SK-N-MC (cell line): ENCODE data around the gene ZNF497.

Source experiments
- DNase-seq: peaks from one replicate; pipeline ENCODE4 v3.0.0-alpha.2; 2011; ENCODE audit warnings: low read depth, low spot score
- H3K27ac ChIP-seq: fragments of 200-600 bp; sonication (generic); 2 replicates; pipeline ENCODE4 v1.5.1; 2016; ENCODE audit warnings: mixed run types
- H3K36me3 ChIP-seq: fragments of 200-600 bp; sonication (generic); 2 replicates; pipeline ENCODE4 v1.6.1; 2017; ENCODE audit warnings: antibody characterized with exemption, low read length, mixed read lengths; ENCODE audit not compliant: insufficient read depth
- H3K4me3 ChIP-seq: fragments of 200-600 bp; sonication (generic); 2 replicates; pipeline ENCODE4 v1.5.1; 2016
- H3K9ac ChIP-seq: fragments of 200-600 bp; sonication (generic); 2 replicates; pipeline ENCODE4 v1.8.0; 2017; ENCODE audit warnings: mixed run types, mixed read lengths; ENCODE audit not compliant: insufficient read length
- H3K9me3 ChIP-seq: fragments of 200-600 bp; sonication (generic); 2 replicates; pipeline ENCODE4 v1.6.1; 2017; ENCODE audit warnings: low read depth, mild to moderate bottlenecking, antibody characterized with exemption, low read length, moderate library complexity, mixed read lengths
- EZH2 ChIP-seq: fragments of 200-600 bp; sonication (generic); IDR thresholded peaks from one replicate; pipeline ENCODE4 v1.6.1; 2017; ENCODE audit warnings: antibody characterized with exemption
- FOXP2 ChIP-seq: optimal IDR thresholded peaks from 2 replicates; pipeline ENCODE3; 2011; ENCODE audit warnings: mild to moderate bottlenecking, moderate library complexity; ENCODE audit not compliant: insufficient read depth; ENCODE audit errors: extremely low read length, control extremely low read depth
- POLR2AphosphoS5 ChIP-seq: IDR thresholded peaks from 2 replicates; pipeline ENCODE4 v1.6.1; 2012; ENCODE audit warnings: mild to moderate bottlenecking, low read depth, low read length, borderline replicate concordance

Gene ZNF497

DNA sequence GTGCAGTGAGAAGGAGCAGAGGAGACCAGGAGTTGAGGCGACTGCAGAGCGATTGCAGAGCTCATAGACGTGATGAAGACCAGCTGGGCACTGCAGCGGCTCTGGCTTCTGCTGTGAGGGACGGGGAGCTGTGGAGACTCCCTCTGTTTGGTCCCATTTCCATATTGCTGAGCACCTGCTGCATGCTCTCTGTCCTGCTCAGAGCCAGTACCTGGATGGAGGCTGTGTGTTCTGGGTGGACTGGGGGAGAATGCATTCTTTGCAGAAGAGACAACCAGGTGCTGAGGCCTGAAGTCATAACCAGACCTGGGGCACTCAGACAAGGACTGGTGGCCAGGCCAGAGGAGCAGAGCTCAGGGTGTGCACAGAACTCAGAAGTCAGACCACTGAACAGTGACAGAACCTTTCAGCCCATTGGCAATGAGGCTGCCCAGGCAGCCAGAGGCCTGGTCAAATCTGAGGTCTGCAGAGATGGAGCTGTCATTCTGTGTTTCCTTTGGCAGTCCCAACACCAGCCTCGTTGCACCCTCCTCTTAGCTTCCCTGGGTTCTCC is 8.0 kb downstream of the ZNF497 start:
- no peaks in the 10 kb centered on the region for H3K9me3 ChIP-seq
- no peaks in the 10 kb centered on the region for H3K36me3 ChIP-seq
- no peak overlapping the region for H3K4me3 ChIP-seq
- H3K9ac ChIP-seq = no peak overlapping the region
- no peak for DNase-seq
- no peak for TF ChIP-seq EZH2
- TF ChIP-seq POLR2AphosphoS5 = no peak
- no peak for TF ChIP-seq FOXP2
- H3K27ac ChIP-seq = no peak overlapping the region

DNA sequence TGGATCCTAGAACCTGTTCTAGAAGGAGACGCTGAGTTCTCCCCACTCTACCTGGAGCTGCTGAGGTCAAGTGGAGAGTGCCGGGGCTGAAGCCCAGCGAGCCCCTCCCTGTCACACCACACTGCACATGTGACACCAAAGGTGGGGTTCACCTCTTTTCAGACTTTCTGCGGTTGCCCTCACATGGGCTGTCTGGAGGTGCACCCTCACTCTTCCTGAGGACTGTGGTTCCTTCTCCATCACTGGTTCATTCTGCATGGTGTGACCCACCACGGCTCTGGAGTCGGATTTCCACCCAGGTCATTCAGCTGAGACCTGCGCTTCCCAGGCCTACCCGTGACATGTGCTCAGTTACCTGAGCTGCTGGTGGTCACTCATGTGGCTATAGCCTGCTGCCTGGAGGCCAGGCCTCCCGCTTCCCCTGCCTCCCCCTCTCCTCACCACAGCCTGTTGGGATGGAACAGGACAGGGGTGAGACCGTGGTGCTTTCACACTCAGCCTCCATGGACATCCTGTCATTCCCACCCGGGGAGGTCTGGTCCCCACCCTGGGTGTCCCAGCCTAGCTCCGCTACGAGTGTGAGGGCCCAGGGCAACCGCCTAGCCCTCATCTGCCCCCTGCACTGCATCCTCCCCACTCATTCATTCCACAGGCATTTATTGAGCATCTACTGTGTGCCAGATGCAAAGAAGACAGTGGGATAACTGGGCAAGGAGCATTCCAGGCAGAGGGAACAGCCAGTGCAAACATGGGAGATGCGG is 8.7 kb downstream of the ZNF497 start:
- no peak for DNase-seq
- TF ChIP-seq POLR2AphosphoS5 (no peak), EZH2 (no peak), FOXP2 (no peak)
- Histone ChIP-seq H3K36me3 (no peaks in the 10 kb centered on the region), H3K9me3 (no peaks in the 10 kb centered on the region), H3K27ac (no peak overlapping the region), H3K9ac (no peak overlapping the region), H3K4me3 (no peak overlapping the region)

GRCh38 chr19:58352760-58353671 is 9.5 kb downstream of the ZNF497 start, which contains the start of gene A1BG:
TSS of gene A1BG (minus strand) at chr19:58353492. CDS start at chr19:58353437, 55 bp downstream.
- no peak within 1 kb of the TSS for H3K9ac ChIP-seq
- DNase-seq = no peak
- H3K36me3 ChIP-seq = no peaks in the 10 kb centered on the region
- no peak within 1 kb of the TSS for H3K27ac ChIP-seq
- TF ChIP-seq EZH2 = no peak
- no peaks in the 10 kb centered on the region for H3K9me3 ChIP-seq
- H3K4me3 ChIP-seq = no peak within 1 kb of the TSS

GRCh38 chr19:58351990-58352755 is 10.4 kb downstream of the ZNF497 start:
- Histone ChIP-seq H3K9ac (no peak overlapping the region), H3K4me3 (no peak overlapping the region), H3K9me3 (no peaks in the 10 kb centered on the region), H3K27ac (no peak overlapping the region), H3K36me3 (no peaks in the 10 kb centered on the region)
- TF ChIP-seq EZH2 (no peak), POLR2AphosphoS5 (no peak), FOXP2 (no peak)
- no peak for DNase-seq

DNA sequence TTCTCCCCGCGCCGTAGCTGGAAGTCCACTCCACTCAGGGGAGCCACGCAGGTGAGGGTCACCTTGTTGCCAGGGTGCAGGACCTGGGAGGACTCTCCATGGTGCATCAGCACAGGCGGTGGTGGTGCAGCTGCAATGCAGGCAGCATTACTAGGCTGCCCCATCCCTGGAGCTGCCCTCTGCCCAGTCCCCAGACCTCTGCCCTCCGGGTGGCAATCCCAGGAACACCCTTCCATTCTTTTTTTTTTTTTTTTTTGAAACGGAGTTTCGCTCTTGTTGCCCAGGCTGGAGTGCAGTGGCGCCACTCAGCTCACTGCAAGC is 11.0 kb downstream of the ZNF497 start:
- Histone ChIP-seq H3K4me3 (no peak overlapping the region), H3K9ac (no peak overlapping the region), H3K9me3 (no peaks in the 10 kb centered on the region), H3K36me3 (no peaks in the 10 kb centered on the region), H3K27ac (no peak overlapping the region)
- no peak for DNase-seq
- TF ChIP-seq EZH2 = no peak
- TF ChIP-seq POLR2AphosphoS5 = no peak
- no peak for TF ChIP-seq FOXP2

DNA sequence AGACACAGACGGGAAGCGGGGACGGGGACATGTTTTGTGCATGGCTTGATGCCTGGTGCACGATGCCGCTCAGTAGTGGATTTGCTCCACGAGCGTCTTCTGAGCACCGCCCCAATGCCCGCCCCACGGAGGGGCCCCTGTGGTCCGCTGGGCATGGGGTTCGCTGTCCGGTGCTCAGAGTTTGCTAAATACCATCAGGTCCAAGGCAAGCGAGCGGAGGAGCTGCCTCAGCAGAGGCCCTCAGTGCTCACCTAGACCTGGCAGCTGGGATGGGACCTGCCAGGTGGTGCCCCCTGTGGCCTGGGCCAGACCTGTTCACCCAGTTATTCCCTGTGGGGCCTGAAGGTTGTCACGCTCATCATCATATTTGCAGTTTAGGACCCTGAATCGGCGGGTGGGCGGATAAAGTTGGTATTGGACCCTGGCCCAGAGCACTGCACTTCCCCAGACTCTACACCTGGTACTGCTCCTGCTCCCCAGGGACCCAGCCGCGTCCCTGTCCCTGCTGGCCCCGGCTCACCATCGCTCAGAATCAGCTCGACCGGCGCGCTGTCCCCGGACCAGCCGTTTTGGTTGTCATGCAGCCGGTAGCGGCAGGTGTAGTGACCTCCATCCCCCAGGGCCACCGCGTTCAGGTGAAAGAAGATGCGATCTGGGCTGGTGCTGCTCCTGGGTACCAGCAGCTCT is 11.5 kb downstream of the ZNF497 start:
- DNase-seq = no peak
- TF ChIP-seq EZH2 (no peak), FOXP2 (no peak), POLR2AphosphoS5 (no peak)
- Histone ChIP-seq H3K9me3 (no peaks in the 10 kb centered on the region), H3K27ac (no peak overlapping the region), H3K4me3 (no peak overlapping the region), H3K9ac (no peak overlapping the region), H3K36me3 (no peaks in the 10 kb centered on the region)

- no peak overlapping the region for H3K4me3 ChIP-seq
- no peak overlapping the region for H3K27ac ChIP-seq
- no peaks in the 10 kb centered on the region for H3K36me3 ChIP-seq
- no peaks in the 10 kb centered on the region for H3K9me3 ChIP-seq
- DNase-seq = no peak
- H3K9ac ChIP-seq = no peak overlapping the region
- TF ChIP-seq EZH2 = no peak
- no peak for TF ChIP-seq POLR2AphosphoS5
- no peak for TF ChIP-seq FOXP2
Measured at GRCh38 chr19:58350001-58350861, 12.3 kb downstream of the ZNF497 start.
